Measurements from ENCODE around the gene PLEKHB2. TPM values are rescaled to one million over a fixed set of nuclear protein-coding genes. Genes with fewer than 3 reads are reported as not detected.

The PLEKHB2 gene
- polyA plus RNA-seq, 12 donors: 21.4 to 29.1 (median 26.7) TPM; not detected in 1

Other genes with a start within 250 kb of the PLEKHB2 start
- gene FAM168B, start 11.9 kb upstream of the PLEKHB2 start, polyA plus RNA-seq (ENCODE audit: insufficient read length in 12 of 12): 10 to 100 TPM in 11 of 12 donors, not detected in 1; 48.4 to 75.4 (median 70.6) TPM
- gene POTEE, start 104.2 kb downstream of the PLEKHB2 start, polyA plus RNA-seq (ENCODE audit: insufficient read length in 12 of 12): 1 to 10 TPM in 1 of 12 donors, under 1 TPM in 4, not detected in 7; 0.05 to 8.3 (median 0.13) TPM

Measured in muscle of arm (tissue), 12 donors.